HG02798 (cell line): Measurements from ENCODE around the gene STXBP4.

ENCODE experiments used
- ATAC-seq: cut with Tn5 transposase; IDR thresholded peaks from one replicate; pipeline ENCODE4 v1.9.1; 2021; ENCODE audit warnings: mild to moderate bottlenecking; ENCODE audit not compliant: unreplicated experiment, poor library complexity

Gene STXBP4

GRCh38 chr17:54969658-54970572, 1.4 kb downstream of the STXBP4 start:
- ATAC-seq, result no peak

- ATAC-seq, result no peak
Measured at GRCh38 chr17:54971147-54971546, 2.6 kb downstream of the STXBP4 start.

- no peak for ATAC-seq
Measured at GRCh38 chr17:54971901-54972300, 3.3 kb downstream of the STXBP4 start.

GRCh38 chr17:54972406-54973138, 4.0 kb downstream of the STXBP4 start:
- ATAC-seq, result no peak

GRCh38 chr17:54974759-54975158, 6.2 kb downstream of the STXBP4 start:
- ATAC-seq, result no peak

- ATAC-seq, result no peak
Measured at GRCh38 chr17:54976316-54976715, 7.8 kb downstream of the STXBP4 start.

GRCh38 chr17:54977744-54978143, 9.2 kb downstream of the STXBP4 start:
- no peak for ATAC-seq

- no peak for ATAC-seq
Measured at GRCh38 chr17:54979657-54980056, 11.1 kb downstream of the STXBP4 start.

GRCh38 chr17:54980375-54980774, 11.8 kb downstream of the STXBP4 start:
- no peak for ATAC-seq

- ATAC-seq, result no peak
Measured at GRCh38 chr17:54982399-54982798, 13.8 kb downstream of the STXBP4 start.

- ATAC-seq, result no peak
Measured at GRCh38 chr17:54983260-54983659, 14.7 kb downstream of the STXBP4 start.

- ATAC-seq, result no peak
Measured at GRCh38 chr17:54985476-54985875, 16.9 kb downstream of the STXBP4 start.

- ATAC-seq, result no peak
Measured at GRCh38 chr17:54990118-54990517, 21.6 kb downstream of the STXBP4 start.

- ATAC-seq, result no peak
Measured at GRCh38 chr17:54991567-54991966, 23.0 kb downstream of the STXBP4 start.

- peak; percentile 71 for ATAC-seq
Measured at GRCh38 chr17:54992797-54993639, 24.5 kb downstream of the STXBP4 start.

GRCh38 chr17:54996441-54996840, 27.9 kb downstream of the STXBP4 start:
- no peak for ATAC-seq

GRCh38 chr17:55002458-55002857, 33.9 kb downstream of the STXBP4 start:
- no peak for ATAC-seq

GRCh38 chr17:55004484-55004883, 35.9 kb downstream of the STXBP4 start:
- no peak for ATAC-seq

- ATAC-seq, result peak; percentile 62
Measured at GRCh38 chr17:55005520-55005919, 37.0 kb downstream of the STXBP4 start.

GRCh38 chr17:55023626-55024025, 55.1 kb downstream of the STXBP4 start:
- ATAC-seq, result no peak

- peak; percentile 100 for ATAC-seq
Measured at GRCh38 chr17:55037828-55038227, 69.3 kb downstream of the STXBP4 start.
